Measurements from ENCODE around the gene ZNF280D.

ZNF280D gene

GRCh38 chr15:56744701-56745683 lies 11.7 kb upstream of the ZNF280D start:
- DNase-seq (ENCODE audit: low spot score) = no peak

GRCh38 chr15:56741541-56741940 lies 8.2 kb upstream of the ZNF280D start:
- DNase-seq (ENCODE audit: low spot score) = no peak

- DNase-seq (ENCODE audit: low spot score) = no peak
Measured at GRCh38 chr15:56739964-56740640, 6.8 kb upstream of the ZNF280D start.

- no peak for DNase-seq (ENCODE audit: low spot score)
Measured at GRCh38 chr15:56739474-56739873, 6.2 kb upstream of the ZNF280D start.

- DNase-seq (ENCODE audit: low spot score) = no peak
Measured at GRCh38 chr15:56737791-56738190, 4.5 kb upstream of the ZNF280D start.

GRCh38 chr15:56736881-56737707 lies 3.8 kb upstream of the ZNF280D start:
- no peak for DNase-seq (ENCODE audit: low spot score)

- no peak for DNase-seq (ENCODE audit: low spot score)
Measured at GRCh38 chr15:56736308-56736707, 3.0 kb upstream of the ZNF280D start.

- no peak for DNase-seq (ENCODE audit: low spot score)
Measured at GRCh38 chr15:56735589-56735988, 2.3 kb upstream of the ZNF280D start.

- no peak for DNase-seq (ENCODE audit: low spot score)
Measured at GRCh38 chr15:56734013-56734635, 815 bp upstream of the ZNF280D start.

- DNase-seq (ENCODE audit: low spot score) = no peak
Measured at GRCh38 chr15:56732886-56733135, 498 bp downstream of the ZNF280D start.

- DNase-seq (ENCODE audit: low spot score) = no peak
Measured at GRCh38 chr15:56732135-56732885, 999 bp downstream of the ZNF280D start.

- no peak for DNase-seq (ENCODE audit: low spot score)
Measured at GRCh38 chr15:56731548-56731947, 1.8 kb downstream of the ZNF280D start.

- no peak for DNase-seq (ENCODE audit: low spot score)
Measured at GRCh38 chr15:56729561-56729960, 3.7 kb downstream of the ZNF280D start.

- no peak for DNase-seq (ENCODE audit: low spot score)
Measured at GRCh38 chr15:56725386-56725785, 7.9 kb downstream of the ZNF280D start.

- no peak for DNase-seq (ENCODE audit: low spot score)
Measured at GRCh38 chr15:56724232-56724631, 9.1 kb downstream of the ZNF280D start.

- no peak for DNase-seq (ENCODE audit: low spot score)
Measured at GRCh38 chr15:56723787-56724186, 9.5 kb downstream of the ZNF280D start.

GRCh38 chr15:56719774-56720555 lies 13.3 kb downstream of the ZNF280D start:
- no peak for DNase-seq (ENCODE audit: low spot score)

GRCh38 chr15:56719021-56719612 lies 14.2 kb downstream of the ZNF280D start:
- DNase-seq (ENCODE audit: low spot score) = no peak

GRCh38 chr15:56718560-56718959 lies 14.7 kb downstream of the ZNF280D start:
- DNase-seq (ENCODE audit: low spot score) = no peak

- no peak for DNase-seq (ENCODE audit: low spot score)
Measured at GRCh38 chr15:56716334-56716733, 17.0 kb downstream of the ZNF280D start.
